Thoracic aorta (tissue), 2 donors: ENCODE results near the gene WDR27. TPM values are rescaled to one million over a fixed set of nuclear protein-coding genes. Genes with fewer than 3 reads are reported as not detected.

ENCODE experiments used
- ATAC-seq: fragments of 150-250 bp; one replicate; pipeline ENCODE4 v1.8.0; 2017; ENCODE audit warnings: low read depth; ENCODE audit not compliant: insufficient number of reproducible peaks, low FRiP score
- DNase-seq: peaks from one replicate; pipeline ENCODE4 v3.0.0-alpha.2; 2020; ENCODE audit warnings: low spot score
- H3K27ac ChIP-seq, 2 donors: fragments of 200-600 bp; sonication (generic); 1 replicate in 1 of 2; 2 replicates in 1 of 2; pipeline ENCODE4 v1.5.1; 2016; ENCODE audit warnings: mild to moderate bottlenecking in 2 of 2, moderate library complexity in 2 of 2
- H3K27me3 ChIP-seq: fragments of 200-600 bp; sonication (generic); replicated peaks from 2 replicates; pipeline ENCODE4 v1.6.0; 2016; ENCODE audit warnings: mild to moderate bottlenecking; ENCODE audit not compliant: insufficient read depth
- H3K36me3 ChIP-seq: fragments of 200-600 bp; sonication (generic); one replicate; pipeline ENCODE4 v1.5.1; 2016
- H3K4me1 ChIP-seq, 2 donors: fragments of 200-600 bp; sonication (generic); 1 replicate in 1 of 2; 2 replicates in 1 of 2; pipeline versions ENCODE4 v1.5.1 to v1.6.0; 2016; ENCODE audit warnings: low read depth in 2 of 2, mild to moderate bottlenecking in 1 of 2; ENCODE audit not compliant: control insufficient read depth in 1 of 2
- H3K4me3 ChIP-seq: fragments of 200-600 bp; sonication (generic); 2 replicates; pipeline ENCODE4 v1.5.1; 2016; ENCODE audit warnings: mild to moderate bottlenecking
- H3K9me3 ChIP-seq: fragments of 200-600 bp; sonication (generic); 2 replicates; pipeline ENCODE4 v1.5.1; 2016
- CTCF ChIP-seq: fragments of 200-600 bp; sonication (generic); IDR thresholded peaks from one replicate; pipeline ENCODE4 v1.5.1; 2019; ENCODE audit warnings: antibody characterized with exemption
- total RNA-seq, 2 donors: library from RNA; depleted of rRNA; stranded (reverse); fragments of >200 nt; gene quantifications; one replicate each; pipeline versions ENCODE4 v1.1.0 to v1.2.3, GENCODE V29; 2016

WDR27 gene
- total RNA-seq, 2 donors from 2014 or later, result 22.5 to 48.2 TPM

- Histone ChIP-seq H3K4me3 (no peak overlapping the region), H3K9me3 (no peaks in the 10 kb centered on the region), H3K4me1 (peaks cover 0 to 4% of the 10 kb centered on the region in 2 donors), H3K27me3 (no peaks in the 10 kb centered on the region), H3K27ac (no peak overlapping the region), H3K36me3 (no peaks in the 10 kb centered on the region)
- ATAC-seq, result no peak
- DNase-seq, result no peak
- TF ChIP-seq CTCF, result no peak
These were observed 244.1 kb downstream of the WDR27 start for GRCh38 chr6:169457762-169458161.

DNA sequence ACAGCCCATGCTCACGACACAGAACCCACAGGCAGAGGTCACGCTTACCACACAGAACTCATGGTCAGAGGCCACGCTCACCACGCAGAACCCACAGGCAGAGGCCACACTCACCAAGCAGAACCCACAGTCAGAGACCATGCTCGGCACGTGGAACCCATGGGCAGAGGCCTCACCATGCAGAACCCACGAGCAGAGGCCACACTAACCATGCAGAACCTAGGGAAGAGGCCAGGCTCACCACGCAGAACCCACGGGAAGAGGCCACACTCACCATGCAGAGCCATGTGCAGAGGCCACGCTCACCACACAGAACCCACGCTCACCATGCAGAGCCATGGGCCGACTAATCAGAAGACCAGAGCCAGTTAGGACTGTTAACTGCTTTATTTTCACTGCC, 245.0 kb downstream of the WDR27 start:
- no peak for ATAC-seq
- Histone ChIP-seq H3K4me1 (peaks cover 0 to 8% of the 10 kb centered on the region in 2 donors), H3K9me3 (no peaks in the 10 kb centered on the region), H3K27ac (no peak overlapping the region), H3K4me3 (no peak overlapping the region), H3K27me3 (no peaks in the 10 kb centered on the region), H3K36me3 (no peaks in the 10 kb centered on the region)
- DNase-seq, result no peak
- TF ChIP-seq CTCF, result no peak

GRCh38 chr6:169455470-169455869, 246.4 kb downstream of the WDR27 start:
- no peaks in the 10 kb centered on the region for H3K27me3 ChIP-seq
- H3K4me3 ChIP-seq, result no peak overlapping the region
- H3K27ac ChIP-seq, result no peak overlapping the region
- no peak for TF ChIP-seq CTCF
- no peaks in the 10 kb centered on the region for H3K9me3 ChIP-seq
- DNase-seq (no peak), ATAC-seq (no peak)
- peaks cover 10 to 21% of the 10 kb centered on the region in 2 donors for H3K4me1 ChIP-seq
- no peaks in the 10 kb centered on the region for H3K36me3 ChIP-seq

DNA sequence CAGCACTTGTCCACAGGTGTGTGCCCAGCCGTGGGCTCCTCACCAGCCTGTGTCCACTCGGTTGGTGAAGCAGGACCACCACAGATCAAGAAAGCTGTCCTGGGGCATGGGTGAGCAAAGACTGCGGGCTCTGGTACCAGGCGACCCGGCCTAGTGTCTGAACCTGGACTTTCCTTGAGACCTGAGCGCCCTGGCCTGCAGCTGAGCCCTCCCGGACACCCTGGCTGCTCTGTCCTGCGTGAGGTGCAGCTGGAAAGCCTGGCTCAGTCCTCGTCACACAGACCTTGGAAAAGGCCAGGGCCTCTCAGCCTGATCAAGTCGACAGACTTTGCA, 247.0 kb downstream of the WDR27 start:
- Histone ChIP-seq H3K36me3 (no peaks in the 10 kb centered on the region), H3K27ac (no peak overlapping the region), H3K27me3 (no peaks in the 10 kb centered on the region), H3K9me3 (no peaks in the 10 kb centered on the region), H3K4me1 (peaks cover 10 to 26% of the 10 kb centered on the region in 2 donors), H3K4me3 (no peak overlapping the region)
- no peak for DNase-seq
- no peak for TF ChIP-seq CTCF
- ATAC-seq, result no peak

- no peak overlapping the region for H3K4me3 ChIP-seq
- H3K27me3 ChIP-seq, result no peaks in the 10 kb centered on the region
- H3K4me1 ChIP-seq, result peaks cover 10 to 26% of the 10 kb centered on the region in 2 donors
- H3K27ac ChIP-seq, result no peak overlapping the region
- no peaks in the 10 kb centered on the region for H3K36me3 ChIP-seq
- H3K9me3 ChIP-seq, result no peaks in the 10 kb centered on the region
- no peak for DNase-seq
- ATAC-seq, result no peak
- no peak for TF ChIP-seq CTCF
These were observed 247.5 kb downstream of the WDR27 start for GRCh38 chr6:169454204-169454871.
